ENCODE results near the gene C11orf97.

Gene C11orf97

GRCh38 chr11:94546886-94547285 is 34.6 kb downstream of the C11orf97 start:
- Histone ChIP-seq H3K36me3 (ENCODE audit: control insufficient read depth in 2 of 2, insufficient read depth in 1 of 2, low read length in 2 of 2) (no peaks in the 10 kb centered on the region), H3K27ac (ENCODE audit: extremely low read depth, low read depth, low read length) (no peak overlapping the region), H3K4me3 (ENCODE audit: low read depth, low read length) (peak overlapping the region; percentile 5), H3K4me1 (ENCODE audit: control insufficient read depth, insufficient read depth, low read length) (no peaks in the 10 kb centered on the region), H3K9me3 (ENCODE audit: control insufficient read depth, insufficient read depth, low read depth, low read length) (no peaks in the 10 kb centered on the region)
- ChIA-PET CTCF (interaction anchor here (1.4 to 2.0 kb wide), 4 partner anchors 10 to 77 kb away, joined by 5 to 6 read pairs (median 6); no protein-coding TSS in a partner anchor), POLR2A (no interaction called here)
- no peak for TF ChIP-seq ZNF521 (tag by site-specific recombination; IDR thresholded peaks at IDR 0.05)
- TF ChIP-seq ZNF221 (tag by site-specific recombination; IDR thresholded peaks at IDR 0.05; ENCODE audit: borderline replicate concordance): no peak
- peak; percentile 17; the same call in 1 of the 2 replicates for TF ChIP-seq ZBTB20 (tag by site-specific recombination; IDR thresholded peaks at IDR 0.05)
- TF ChIP-seq ZNF600 (tag by site-specific recombination; IDR thresholded peaks at IDR 0.05): 0 out of 2 replicates have a peak, but pooled peaks have one; percentile 12
- no peak for TF ChIP-seq EGR2 (tag by site-specific recombination; IDR thresholded peaks at IDR 0.05; ENCODE audit: low read depth)
- no peak for TF ChIP-seq ZNF140 (tag by site-specific recombination; IDR thresholded peaks at IDR 0.05)
- peak; percentile 68; the same call in 1 of the 2 replicates for TF ChIP-seq SCRT2 (tag by site-specific recombination; IDR thresholded peaks at IDR 0.05)
- no peak for TF ChIP-seq ZNF76 (tag by site-specific recombination; IDR thresholded peaks at IDR 0.05; ENCODE audit: borderline replicate concordance, low read depth)

- Histone ChIP-seq H3K27ac (ENCODE audit: extremely low read depth, low read depth, low read length) (no peak overlapping the region), H3K4me3 (ENCODE audit: low read depth, low read length) (no peak overlapping the region), H3K4me1 (ENCODE audit: control insufficient read depth, insufficient read depth, low read length) (no peaks in the 10 kb centered on the region; the same call in 1 of the 2 replicates), H3K9me3 (ENCODE audit: control insufficient read depth, insufficient read depth, low read depth, low read length) (no peaks in the 10 kb centered on the region), H3K36me3 (ENCODE audit: control insufficient read depth in 2 of 2, insufficient read depth in 1 of 2, low read length in 2 of 2) (no peaks in the 10 kb centered on the region)
- CTCF ChIA-PET: no interaction called here
- TF ChIP-seq ZBTB48 (tag by site-specific recombination; IDR thresholded peaks at IDR 0.05) (no peak), ZNF449 (tag by site-specific recombination; IDR thresholded peaks at IDR 0.05) (no peak), KLF9 (tag by site-specific recombination; IDR thresholded peaks at IDR 0.05; ENCODE audit: low read depth) (no peak), ZNF747 (tag by site-specific recombination; IDR thresholded peaks at IDR 0.05) (no peak), ZNF600 (tag by site-specific recombination; IDR thresholded peaks at IDR 0.05) (0 out of 2 replicates have a peak, but pooled peaks have one; percentile 39)
- POLR2A ChIA-PET: no interaction called here
Observed at GRCh38 chr11:94549146-94549545, 36.9 kb downstream of the C11orf97 start.

- H3K9me3 ChIP-seq (ENCODE audit: control insufficient read depth, insufficient read depth, low read depth, low read length): no peaks in the 10 kb centered on the region
- no peaks in the 10 kb centered on the region for H3K36me3 ChIP-seq (ENCODE audit: control insufficient read depth in 2 of 2, insufficient read depth in 1 of 2, low read length in 2 of 2)
- ChIA-PET CTCF (interaction anchor here (0.6 to 0.8 kb wide), 2 partner anchors 9 to 127 kb away, joined by 3 read pairs; no protein-coding TSS in a partner anchor), POLR2A (interaction anchor here (0.7 kb wide), 1 partner anchor 719 kb away, joined by 3 read pairs; no protein-coding TSS in a partner anchor)
- H3K4me1 ChIP-seq (ENCODE audit: control insufficient read depth, insufficient read depth, low read length): no peaks in the 10 kb centered on the region; the same call in 1 of the 2 replicates
- H3K4me3 ChIP-seq (ENCODE audit: low read depth, low read length): no peak overlapping the region
- no peak overlapping the region for H3K27ac ChIP-seq (ENCODE audit: extremely low read depth, low read depth, low read length)
- no peak for TF ChIP-seq PRDM1 (tag by site-specific recombination; IDR thresholded peaks at IDR 0.05)
- no peak for TF ChIP-seq ZNF280C (tag by site-specific recombination; IDR thresholded peaks at IDR 0.05)
- TF ChIP-seq RBAK (tag by site-specific recombination; IDR thresholded peaks at IDR 0.05): no peak
- no peak for TF ChIP-seq IKZF3 (tag by site-specific recombination; IDR thresholded peaks at IDR 0.05)
- TF ChIP-seq ZNF2 (tag by site-specific recombination; IDR thresholded peaks at IDR 0.05): no peak
- TF ChIP-seq KLF10 (tag by site-specific recombination; IDR thresholded peaks at IDR 0.05): no peak
- TF ChIP-seq ZNF132 (tag by site-specific recombination; IDR thresholded peaks at IDR 0.05; ENCODE audit: borderline replicate concordance): no peak
- no peak for TF ChIP-seq ZNF777 (tag by site-specific recombination; IDR thresholded peaks at IDR 0.05; ENCODE audit: borderline replicate concordance)
- no peak for TF ChIP-seq ZNF530 (tag by site-specific recombination; IDR thresholded peaks at IDR 0.05; ENCODE audit: low read depth)
- TF ChIP-seq SCRT1 (tag by site-specific recombination; IDR thresholded peaks at IDR 0.05; ENCODE audit: borderline replicate concordance): no peak
- no peak for TF ChIP-seq ZBTB26 (tag by site-specific recombination; optimal IDR thresholded peaks at IDR 0.05)
- no peak for TF ChIP-seq ZNF670 (tag by site-specific recombination; IDR thresholded peaks at IDR 0.05; ENCODE audit: low read depth)
- TF ChIP-seq ZNF202 (tag by site-specific recombination; IDR thresholded peaks at IDR 0.05; ENCODE audit: borderline replicate concordance): no peak
- no peak for TF ChIP-seq INSM2 (tag by site-specific recombination; IDR thresholded peaks at IDR 0.05)
Observed at GRCh38 chr11:94550513-94550912, 38.3 kb downstream of the C11orf97 start.
